HepG2 (cell line): ENCODE results near the gene SLC28A1. TPM values are rescaled to one million over a fixed set of nuclear protein-coding genes. Genes with fewer than 3 reads are reported as not detected.

Experiments
- DMAP1 ChIP-seq: IDR thresholded peaks from 2 replicates; pipeline ENCODE4 v1.6.1; 2016
- EED ChIP-seq: sonication (generic); formaldehyde crosslinking; IDR thresholded peaks from 2 replicates; pipeline ENCODE4 v1.5.0; 2020; ENCODE audit warnings: mild to moderate bottlenecking, missing genetic modification reagents
- GATA4 ChIP-seq: sonication (generic); IDR thresholded peaks from 2 replicates; pipeline ENCODE4 v1.6.1; 2016; ENCODE audit warnings: antibody characterized with exemption, low read depth, borderline replicate concordance
- GTF2F1 ChIP-seq: fragments of 150-350 bp; IDR thresholded peaks from 2 replicates; pipeline ENCODE4 v1.6.1; 2014; ENCODE audit warnings: low read length
- HDAC2 ChIP-seq: sonication (generic); formaldehyde crosslinking; IDR thresholded peaks from 2 replicates; pipeline ENCODE4 v1.4.0; 2020; ENCODE audit warnings: missing genetic modification reagents
- MIER3 ChIP-seq: IDR thresholded peaks from 2 replicates; pipeline ENCODE4 v1.6.1; 2016; ENCODE audit warnings: missing compliant biosample characterization, borderline replicate concordance
- POLR2A ChIP-seq, 2 experiments: IDR thresholded peaks; 2 replicates each; pipeline ENCODE4 v1.6.1; 2011; ENCODE audit warnings: low read depth in 2 of 2, low read length in 2 of 2, mild to moderate bottlenecking in 1 of 2, moderate library complexity in 1 of 2; ENCODE audit not compliant: insufficient read depth in 1 of 2
- SP140L ChIP-seq: sonication (generic); formaldehyde crosslinking; IDR thresholded peaks from 2 replicates; pipeline ENCODE4 v1.4.0; 2020; ENCODE audit warnings: missing genetic modification reagents, borderline replicate concordance
- SRSF9 ChIP-seq: fragments of 200-400 bp; formaldehyde crosslinking; IDR thresholded peaks from 2 replicates; pipeline ENCODE4 v1.6.1; 2018; ENCODE audit warnings: borderline replicate concordance, mild to moderate bottlenecking, low read depth, low read length; ENCODE audit not compliant: insufficient read depth, poor library complexity, severe bottlenecking
- TMF1 ChIP-seq: sonication (generic); formaldehyde crosslinking; IDR thresholded peaks from 2 replicates; pipeline ENCODE4 v1.8.1; 2022; ENCODE audit warnings: low read depth, missing genetic modification reagents
- ZFX ChIP-seq: sonication (generic); formaldehyde crosslinking; IDR thresholded peaks from 2 replicates; pipeline ENCODE4 v1.4.0; 2020; ENCODE audit warnings: mild to moderate bottlenecking, low read depth, missing genetic modification reagents, moderate library complexity
- ZNF333 ChIP-seq: sonication (generic); formaldehyde crosslinking; IDR thresholded peaks from 2 replicates; pipeline ENCODE4 v1.4.0; 2020; ENCODE audit warnings: mild to moderate bottlenecking, missing genetic modification reagents, borderline replicate concordance
- polyA plus RNA-seq, 8 experiments: library from polyadenylated mRNA; depleted of rRNA in 3 of 8; stranded (reverse) in 7 of 8; unstranded in 1 of 8; fragments of >200 nt; fragmentation: Illumina TruSeq in 4 of 8; extraction: Trizol in 4 of 8; gene quantifications; 2 replicates each; pipeline versions ENCODE4 v1.2.1 to v1.2.3, GENCODE V29; 2011 to 2016; ENCODE audit warnings: low read depth in 4 of 8, missing spikeins in 1 of 8, mixed read lengths in 1 of 8; ENCODE audit not compliant: insufficient read depth in 1 of 8
- total RNA-seq, 5 experiments: library from RNA; depleted of rRNA; stranded (reverse); fragments of >200 nt; fragmentation: Illumina TruSeq; extraction: Trizol; gene quantifications; 2 replicates each; pipeline ENCODE4 v1.2.3, GENCODE V29; 2016; ENCODE audit warnings: low read depth in 1 of 5
- TF ChIP-seq, protein P1 (sequence below): sonication (generic); formaldehyde crosslinking; IDR thresholded peaks from 2 replicates; pipeline ENCODE4 v1.4.0; 2020; ENCODE audit warnings: mild to moderate bottlenecking, missing genetic modification reagents
- TF ChIP-seq, protein P2 (sequence below): sonication (generic); formaldehyde crosslinking; IDR thresholded peaks from 2 replicates; pipeline ENCODE4 v1.4.0; 2020; ENCODE audit warnings: mild to moderate bottlenecking, missing genetic modification reagents
- TF ChIP-seq, protein P3 (sequence below): IDR thresholded peaks from 2 replicates; pipeline ENCODE4 v1.6.1; 2016
- TF ChIP-seq, protein P4 (sequence below): sonication (generic); formaldehyde crosslinking; IDR thresholded peaks from 2 replicates; pipeline ENCODE4 v1.5.1; 2020; ENCODE audit warnings: missing genetic modification reagents, mild to moderate bottlenecking, borderline replicate concordance
- TF ChIP-seq, protein P5 (sequence below): sonication (generic); formaldehyde crosslinking; conservative IDR thresholded peaks from 2 replicates; pipeline ENCODE4 v1.4.0; 2020; ENCODE audit warnings: missing genetic modification reagents

Gene SLC28A1
- total and polyA plus RNA-seq, 2 of the 13 experiments (the other 11 are each of a cell fraction or from before 2014, with no cell fraction given), result 0.31 to 5.8 TPM

DNA sequence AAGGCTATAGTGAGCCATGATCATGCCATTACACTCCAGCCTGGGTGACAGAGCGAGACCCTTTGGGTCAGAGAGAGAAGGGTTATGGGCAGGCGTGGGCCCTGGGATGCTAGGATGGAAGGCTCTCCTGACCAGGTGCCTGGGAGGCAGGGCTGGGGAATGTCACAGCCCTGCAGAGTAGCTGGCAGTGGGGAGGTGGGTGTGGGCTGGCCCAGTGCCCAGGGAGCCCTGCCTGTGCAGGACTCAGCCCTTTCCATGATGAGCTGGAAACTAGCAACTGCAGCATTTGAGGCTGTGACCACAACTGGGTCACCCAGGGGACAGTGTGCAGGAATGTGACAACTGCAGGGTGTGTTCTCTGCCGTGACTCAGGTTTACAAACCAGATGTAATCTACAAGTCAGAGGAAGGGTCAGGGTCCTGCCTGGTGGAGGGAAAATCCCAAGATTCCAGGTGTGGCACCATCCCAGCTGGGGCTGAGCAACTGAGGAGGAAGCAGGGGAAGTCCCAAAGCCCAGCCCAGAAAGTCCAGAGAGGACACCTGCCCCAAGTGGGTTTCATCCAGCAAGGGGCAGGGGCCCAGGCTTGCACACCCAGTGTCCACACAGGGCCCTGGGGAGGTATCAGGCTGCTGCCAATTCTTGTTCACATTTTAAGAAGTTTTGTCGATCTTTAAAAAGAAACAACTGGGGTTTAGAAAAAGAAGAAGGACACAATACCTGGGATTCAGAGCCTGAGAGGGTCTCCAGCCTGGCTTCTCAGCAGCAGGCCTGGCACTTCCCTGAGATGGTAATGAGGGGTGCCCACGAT lies 45.5 kb downstream of the SLC28A1 start (continued):
- TF ChIP-seq ZFX (peak; percentile 43; the same call in 1 of the 2 replicates), SP140L (CRISPR knock-in tag) (no peak), EED (no peak), POLR2A (IDR thresholded peaks at IDR 0.05; ENCODE audit: insufficient read depth in 1 of 2, low read depth in 2 of 2, low read length in 2 of 2) (no peak), GTF2F1 (no peak), TMF1 (CRISPR knock-in tag) (no peak), HDAC2 (CRISPR knock-in tag) (peak; percentile 69), MIER3 (peak; percentile 67; the same call in 1 of the 2 replicates), SRSF9 (no peak), DMAP1 (CRISPR knock-in tag) (no peak), GATA4 (0 out of 2 replicates have a peak, but pooled peaks have one; percentile 26), ZNF333 (CRISPR knock-in tag) (no peak)
- TF ChIP-seq, protein P1, sequence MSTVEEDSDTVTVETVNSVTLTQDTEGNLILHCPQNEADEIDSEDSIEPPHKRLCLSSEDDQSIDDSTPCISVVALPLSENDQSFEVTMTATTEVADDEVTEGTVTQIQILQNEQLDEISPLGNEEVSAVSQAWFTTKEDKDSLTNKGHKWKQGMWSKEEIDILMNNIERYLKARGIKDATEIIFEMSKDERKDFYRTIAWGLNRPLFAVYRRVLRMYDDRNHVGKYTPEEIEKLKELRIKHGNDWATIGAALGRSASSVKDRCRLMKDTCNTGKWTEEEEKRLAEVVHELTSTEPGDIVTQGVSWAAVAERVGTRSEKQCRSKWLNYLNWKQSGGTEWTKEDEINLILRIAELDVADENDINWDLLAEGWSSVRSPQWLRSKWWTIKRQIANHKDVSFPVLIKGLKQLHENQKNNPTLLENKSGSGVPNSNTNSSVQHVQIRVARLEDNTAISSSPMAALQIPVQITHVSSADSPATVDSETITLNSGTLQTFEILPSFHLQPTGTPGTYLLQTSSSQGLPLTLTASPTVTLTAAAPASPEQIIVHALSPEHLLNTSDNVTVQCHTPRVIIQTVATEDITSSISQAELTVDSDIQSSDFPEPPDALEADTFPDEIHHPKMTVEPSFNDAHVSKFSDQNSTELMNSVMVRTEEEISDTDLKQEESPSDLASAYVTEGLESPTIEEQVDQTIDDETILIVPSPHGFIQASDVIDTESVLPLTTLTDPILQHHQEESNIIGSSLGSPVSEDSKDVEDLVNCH, result no peak
- TF ChIP-seq, protein P2, sequence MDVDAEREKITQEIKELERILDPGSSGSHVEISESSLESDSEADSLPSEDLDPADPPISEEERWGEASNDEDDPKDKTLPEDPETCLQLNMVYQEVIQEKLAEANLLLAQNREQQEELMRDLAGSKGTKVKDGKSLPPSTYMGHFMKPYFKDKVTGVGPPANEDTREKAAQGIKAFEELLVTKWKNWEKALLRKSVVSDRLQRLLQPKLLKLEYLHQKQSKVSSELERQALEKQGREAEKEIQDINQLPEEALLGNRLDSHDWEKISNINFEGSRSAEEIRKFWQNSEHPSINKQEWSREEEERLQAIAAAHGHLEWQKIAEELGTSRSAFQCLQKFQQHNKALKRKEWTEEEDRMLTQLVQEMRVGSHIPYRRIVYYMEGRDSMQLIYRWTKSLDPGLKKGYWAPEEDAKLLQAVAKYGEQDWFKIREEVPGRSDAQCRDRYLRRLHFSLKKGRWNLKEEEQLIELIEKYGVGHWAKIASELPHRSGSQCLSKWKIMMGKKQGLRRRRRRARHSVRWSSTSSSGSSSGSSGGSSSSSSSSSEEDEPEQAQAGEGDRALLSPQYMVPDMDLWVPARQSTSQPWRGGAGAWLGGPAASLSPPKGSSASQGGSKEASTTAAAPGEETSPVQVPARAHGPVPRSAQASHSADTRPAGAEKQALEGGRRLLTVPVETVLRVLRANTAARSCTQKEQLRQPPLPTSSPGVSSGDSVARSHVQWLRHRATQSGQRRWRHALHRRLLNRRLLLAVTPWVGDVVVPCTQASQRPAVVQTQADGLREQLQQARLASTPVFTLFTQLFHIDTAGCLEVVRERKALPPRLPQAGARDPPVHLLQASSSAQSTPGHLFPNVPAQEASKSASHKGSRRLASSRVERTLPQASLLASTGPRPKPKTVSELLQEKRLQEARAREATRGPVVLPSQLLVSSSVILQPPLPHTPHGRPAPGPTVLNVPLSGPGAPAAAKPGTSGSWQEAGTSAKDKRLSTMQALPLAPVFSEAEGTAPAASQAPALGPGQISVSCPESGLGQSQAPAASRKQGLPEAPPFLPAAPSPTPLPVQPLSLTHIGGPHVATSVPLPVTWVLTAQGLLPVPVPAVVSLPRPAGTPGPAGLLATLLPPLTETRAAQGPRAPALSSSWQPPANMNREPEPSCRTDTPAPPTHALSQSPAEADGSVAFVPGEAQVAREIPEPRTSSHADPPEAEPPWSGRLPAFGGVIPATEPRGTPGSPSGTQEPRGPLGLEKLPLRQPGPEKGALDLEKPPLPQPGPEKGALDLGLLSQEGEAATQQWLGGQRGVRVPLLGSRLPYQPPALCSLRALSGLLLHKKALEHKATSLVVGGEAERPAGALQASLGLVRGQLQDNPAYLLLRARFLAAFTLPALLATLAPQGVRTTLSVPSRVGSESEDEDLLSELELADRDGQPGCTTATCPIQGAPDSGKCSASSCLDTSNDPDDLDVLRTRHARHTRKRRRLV (CRISPR knock-in tag), result no peak
- TF ChIP-seq, protein P3, sequence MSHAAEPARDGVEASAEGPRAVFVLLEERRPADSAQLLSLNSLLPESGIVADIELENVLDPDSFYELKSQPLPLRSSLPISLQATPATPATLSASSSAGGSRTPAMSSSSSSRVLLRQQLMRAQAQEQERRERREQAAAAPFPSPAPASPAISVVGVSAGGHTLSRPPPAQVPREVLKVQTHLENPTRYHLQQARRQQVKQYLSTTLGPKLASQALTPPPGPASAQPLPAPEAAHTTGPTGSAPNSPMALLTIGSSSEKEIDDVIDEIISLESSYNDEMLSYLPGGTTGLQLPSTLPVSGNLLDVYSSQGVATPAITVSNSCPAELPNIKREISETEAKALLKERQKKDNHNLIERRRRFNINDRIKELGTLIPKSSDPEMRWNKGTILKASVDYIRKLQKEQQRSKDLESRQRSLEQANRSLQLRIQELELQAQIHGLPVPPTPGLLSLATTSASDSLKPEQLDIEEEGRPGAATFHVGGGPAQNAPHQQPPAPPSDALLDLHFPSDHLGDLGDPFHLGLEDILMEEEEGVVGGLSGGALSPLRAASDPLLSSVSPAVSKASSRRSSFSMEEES (CRISPR knock-in tag), result 0 out of 2 replicates have a peak, but pooled peaks have one; percentile 26
- TF ChIP-seq, protein P4, sequence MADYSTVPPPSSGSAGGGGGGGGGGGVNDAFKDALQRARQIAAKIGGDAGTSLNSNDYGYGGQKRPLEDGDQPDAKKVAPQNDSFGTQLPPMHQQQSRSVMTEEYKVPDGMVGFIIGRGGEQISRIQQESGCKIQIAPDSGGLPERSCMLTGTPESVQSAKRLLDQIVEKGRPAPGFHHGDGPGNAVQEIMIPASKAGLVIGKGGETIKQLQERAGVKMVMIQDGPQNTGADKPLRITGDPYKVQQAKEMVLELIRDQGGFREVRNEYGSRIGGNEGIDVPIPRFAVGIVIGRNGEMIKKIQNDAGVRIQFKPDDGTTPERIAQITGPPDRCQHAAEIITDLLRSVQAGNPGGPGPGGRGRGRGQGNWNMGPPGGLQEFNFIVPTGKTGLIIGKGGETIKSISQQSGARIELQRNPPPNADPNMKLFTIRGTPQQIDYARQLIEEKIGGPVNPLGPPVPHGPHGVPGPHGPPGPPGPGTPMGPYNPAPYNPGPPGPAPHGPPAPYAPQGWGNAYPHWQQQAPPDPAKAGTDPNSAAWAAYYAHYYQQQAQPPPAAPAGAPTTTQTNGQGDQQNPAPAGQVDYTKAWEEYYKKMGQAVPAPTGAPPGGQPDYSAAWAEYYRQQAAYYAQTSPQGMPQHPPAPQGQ, result no peak
- TF ChIP-seq, protein P5, sequence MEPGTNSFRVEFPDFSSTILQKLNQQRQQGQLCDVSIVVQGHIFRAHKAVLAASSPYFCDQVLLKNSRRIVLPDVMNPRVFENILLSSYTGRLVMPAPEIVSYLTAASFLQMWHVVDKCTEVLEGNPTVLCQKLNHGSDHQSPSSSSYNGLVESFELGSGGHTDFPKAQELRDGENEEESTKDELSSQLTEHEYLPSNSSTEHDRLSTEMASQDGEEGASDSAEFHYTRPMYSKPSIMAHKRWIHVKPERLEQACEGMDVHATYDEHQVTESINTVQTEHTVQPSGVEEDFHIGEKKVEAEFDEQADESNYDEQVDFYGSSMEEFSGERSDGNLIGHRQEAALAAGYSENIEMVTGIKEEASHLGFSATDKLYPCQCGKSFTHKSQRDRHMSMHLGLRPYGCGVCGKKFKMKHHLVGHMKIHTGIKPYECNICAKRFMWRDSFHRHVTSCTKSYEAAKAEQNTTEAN (CRISPR knock-in tag), result peak; percentile 58; the same call in 1 of the 2 replicates
